Stomach (tissue), 4 donors: ENCODE results near the gene GNG7.

Experiments used
- CTCF ChIP-seq, 7 experiments: fragments of 450-650 bp in 4 of 7; fragments of 200-600 bp in 3 of 7; sonication (generic) in 3 of 7; IDR thresholded peaks; one replicate each; pipeline ENCODE4 v1.5.1; 2016 to 2019; ENCODE audit warnings: antibody characterized with exemption in 7 of 7, control low read depth in 2 of 7, mild to moderate bottlenecking in 1 of 7
- EP300 ChIP-seq: sonication (generic); formaldehyde crosslinking; IDR thresholded peaks from one replicate; pipeline ENCODE4 v1.6.1; 2017; ENCODE audit warnings: antibody characterized with exemption
- POLR2A ChIP-seq, 4 donors: fragments of 450-650 bp; IDR thresholded peaks; one replicate each; pipeline ENCODE4 v1.6.1; 2016; ENCODE audit warnings: antibody characterized with exemption in 4 of 4, control low read depth in 2 of 4, mild to moderate bottlenecking in 1 of 4, moderate library complexity in 1 of 4
- POLR2AphosphoS5 ChIP-seq, 3 donors: sonication (generic); formaldehyde crosslinking; IDR thresholded peaks; one replicate each; pipeline ENCODE4 v1.6.1; 2016; ENCODE audit warnings: antibody characterized with exemption in 3 of 3

- TF ChIP-seq EP300 (peak; percentile 86), POLR2A (IDR thresholded peaks at IDR 0.05) (no peak), CTCF (IDR thresholded peaks at IDR 0.05) (no peak), POLR2AphosphoS5 (IDR thresholded peaks at IDR 0.05) (peak; percentile 44 to 55 (median 48))
These were observed 126.6 kb downstream of the GNG7 start for GRCh38 chr19:2575734-2576481.
